NK-92 (cell line): ENCODE measurements around the gene CRNKL1.

Source experiments
- DNase-seq: peaks from one replicate; lab custom pipeline; 2025; ENCODE audit not compliant: unreplicated experiment; lab: John Stamatoyannopoulos, UW

The CRNKL1 gene

GRCh38 chr20:20052074-20052970 lies at the start of gene CRNKL1, which contains the start of gene CFAP61:
TSS of gene CRNKL1 (minus strand) at chr20:20052466. CDS start at chr20:20052342, 124 bp downstream.
TSS of gene CFAP61 (plus strand) at chr20:20052532. CDS start at chr20:20056654, 4,122 bp downstream.
- peak; percentile 68 for DNase-seq

GRCh38 chr20:20100881-20101280 lies 48.6 kb upstream of the CRNKL1 start:
- no peak for DNase-seq

- no peak for DNase-seq
These were observed 44.2 kb upstream of the CRNKL1 start for GRCh38 chr20:20096421-20096820.

- no peak for DNase-seq
These were observed 43.0 kb upstream of the CRNKL1 start for GRCh38 chr20:20095114-20095872.

DNA sequence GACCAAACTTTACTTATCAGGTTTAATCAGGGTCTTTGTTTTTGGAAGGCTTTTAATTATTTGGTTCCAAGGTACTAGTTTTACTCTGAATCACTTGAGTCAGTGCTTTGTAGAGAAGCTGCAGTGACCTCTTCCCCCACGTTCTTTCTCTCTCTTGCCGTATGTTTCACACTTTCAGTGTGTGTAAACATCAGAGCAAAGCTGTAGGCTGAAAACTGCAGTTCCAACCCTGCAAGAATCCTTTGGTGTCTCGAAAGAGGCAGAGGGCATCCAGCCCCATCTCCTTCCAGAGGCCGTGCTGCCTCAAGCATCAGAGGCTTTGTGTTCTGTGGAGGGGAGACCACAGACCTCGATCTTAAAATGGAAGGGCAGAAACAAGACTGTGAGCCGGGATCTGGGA lies 42.1 kb upstream of the CRNKL1 start:
- DNase-seq, result no peak

DNA sequence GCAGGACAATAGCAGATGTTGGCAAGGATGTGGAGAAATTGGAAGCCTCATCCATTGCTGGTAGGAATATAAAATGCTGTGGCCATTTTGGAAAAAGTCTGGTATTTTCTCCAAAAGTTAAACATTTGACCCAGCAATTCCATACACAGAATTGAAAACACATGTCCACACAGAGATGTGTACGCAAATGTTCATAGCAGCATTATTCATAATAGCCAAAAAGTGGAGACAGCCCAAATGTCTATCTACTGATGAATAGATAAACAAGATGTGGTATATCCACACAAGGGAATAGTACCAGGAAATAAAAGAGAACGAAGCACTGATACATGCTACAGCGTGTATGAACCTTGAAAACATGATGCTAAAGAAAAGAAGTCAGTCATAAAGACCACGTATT lies 40.6 kb upstream of the CRNKL1 start:
- DNase-seq, result no peak

DNA sequence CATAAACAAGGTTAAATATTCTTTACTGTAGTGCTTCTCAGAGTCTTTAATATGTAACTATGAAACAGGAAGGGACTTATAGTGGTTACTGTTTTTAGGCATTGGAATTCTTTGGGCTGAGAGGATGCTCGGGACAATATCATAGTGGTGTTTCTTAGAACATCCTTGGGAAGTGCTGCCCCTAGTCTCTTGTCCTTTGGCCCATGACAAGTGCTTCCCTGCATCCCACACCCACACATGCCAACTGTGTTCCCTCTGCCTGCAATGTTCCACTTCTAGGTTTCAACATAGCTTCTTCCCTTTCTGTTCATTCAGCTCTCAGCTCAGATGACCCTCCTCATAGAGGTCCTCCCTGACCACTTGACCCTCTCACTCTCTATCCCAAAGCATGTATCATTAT lies 37.7 kb upstream of the CRNKL1 start:
- DNase-seq, result no peak

DNA sequence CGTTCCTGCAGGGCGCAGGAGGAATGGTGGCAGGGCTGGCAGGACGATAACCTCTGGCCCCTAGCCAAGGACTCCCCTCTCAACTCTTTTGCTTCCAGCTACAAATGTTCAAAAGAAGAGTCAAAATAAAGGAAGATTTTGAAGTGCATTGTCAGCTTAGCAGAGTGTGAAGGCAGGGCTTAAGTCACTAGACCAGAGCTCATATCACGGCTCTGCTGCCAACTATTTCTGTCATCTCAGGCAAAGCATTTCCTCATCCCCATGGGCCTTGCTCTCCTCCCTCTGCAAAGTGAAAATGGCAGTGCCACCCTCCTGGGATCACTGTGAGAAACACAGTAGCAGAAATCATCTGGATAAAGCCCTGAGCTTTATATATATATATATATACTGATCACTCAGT lies 36.8 kb upstream of the CRNKL1 start:
- DNase-seq, result no peak

DNA sequence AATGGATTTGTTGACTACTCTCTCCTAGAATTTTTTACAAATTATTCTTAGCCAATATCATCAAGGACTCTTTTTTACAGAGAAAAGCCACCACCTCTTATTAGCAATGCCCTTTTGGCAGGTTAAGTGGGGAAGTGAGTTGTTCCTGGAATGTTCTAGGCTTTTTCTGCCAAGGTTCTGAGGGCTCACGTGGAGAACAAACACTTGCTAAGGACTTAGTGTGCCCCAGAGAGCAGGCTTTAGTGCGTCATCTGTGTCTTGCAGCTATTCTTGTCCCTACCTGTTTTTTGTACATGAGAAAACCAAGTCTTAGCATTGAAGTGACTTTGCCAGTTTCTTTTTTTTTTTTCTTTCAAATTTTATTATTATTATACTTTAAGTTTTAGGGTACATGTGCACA lies 33.5 kb upstream of the CRNKL1 start:
- DNase-seq, result no peak

- DNase-seq, result no peak
These were observed 32.8 kb upstream of the CRNKL1 start for GRCh38 chr20:20085071-20085470.

GRCh38 chr20:20084296-20084752 lies 32.1 kb upstream of the CRNKL1 start:
- DNase-seq, result no peak

GRCh38 chr20:20083807-20084206 lies 31.5 kb upstream of the CRNKL1 start:
- DNase-seq, result no peak

DNA sequence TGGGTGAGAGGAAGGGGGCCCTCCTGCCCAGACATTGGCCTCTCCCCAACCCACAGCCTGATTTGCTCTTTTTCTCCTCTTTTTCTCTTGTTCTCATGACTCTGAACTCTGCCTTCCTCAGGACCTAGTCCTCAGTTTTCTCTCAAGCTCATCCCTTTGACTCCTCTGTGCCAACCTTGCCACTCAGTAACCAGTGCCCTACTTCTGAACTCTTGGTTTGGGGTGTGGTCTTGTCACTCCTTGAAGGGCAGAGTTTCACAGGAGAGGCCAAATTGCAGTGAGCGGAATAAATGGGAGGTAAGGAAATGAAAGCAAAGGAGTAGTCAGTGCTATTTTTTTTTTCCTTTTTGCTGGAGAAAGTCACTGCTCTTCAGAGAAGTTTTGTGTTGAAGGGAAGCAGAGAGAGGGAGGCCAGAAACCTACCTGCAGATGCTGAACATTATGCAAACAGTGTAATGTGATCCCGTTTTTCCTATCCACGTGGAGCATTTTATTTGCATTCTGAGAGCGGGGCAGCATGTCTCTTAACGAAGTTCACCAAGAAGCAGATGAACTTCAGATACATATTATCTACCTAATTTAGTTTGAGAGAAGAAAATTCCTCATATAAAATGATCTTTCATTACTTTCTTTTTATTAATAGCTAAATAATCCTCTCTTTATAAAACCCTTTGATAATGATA lies 27.0 kb upstream of the CRNKL1 start:
- DNase-seq, result no peak

- DNase-seq, result no peak
These were observed 25.8 kb upstream of the CRNKL1 start for GRCh38 chr20:20078041-20078440.

- DNase-seq, result no peak
These were observed 24.2 kb upstream of the CRNKL1 start for GRCh38 chr20:20076297-20077065.

- DNase-seq, result no peak
These were observed 22.8 kb upstream of the CRNKL1 start for GRCh38 chr20:20075032-20075431.

GRCh38 chr20:20073801-20074371 lies 21.6 kb upstream of the CRNKL1 start:
- DNase-seq, result no peak

- no peak for DNase-seq
These were observed 18.8 kb upstream of the CRNKL1 start for GRCh38 chr20:20070871-20071726.

DNA sequence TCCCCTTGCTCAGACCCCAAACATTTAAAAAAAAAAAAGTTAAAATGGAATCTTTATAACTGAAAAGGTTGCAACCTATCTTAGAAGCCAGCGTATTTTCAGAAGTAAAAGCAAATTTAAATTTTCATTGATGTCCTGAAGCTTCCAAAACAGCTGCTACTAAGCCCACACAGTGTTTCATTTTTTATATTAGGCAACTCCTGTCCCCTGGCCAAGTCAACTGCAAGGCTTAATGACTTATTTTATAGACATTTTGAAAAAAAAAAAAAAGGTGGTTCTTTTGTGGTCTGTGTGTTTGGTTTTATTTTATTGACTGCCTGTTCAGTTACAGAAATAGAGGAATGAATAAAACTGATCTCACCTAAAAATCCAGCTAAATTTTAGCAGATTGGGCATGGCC lies 13.1 kb upstream of the CRNKL1 start:
- DNase-seq, result no peak
